GM18502 (cell line): ENCODE measurements around the gene SMC6.

Experiments
- ATAC-seq: cut with Tn5 transposase; IDR thresholded peaks from one replicate; pipeline ENCODE4 v1.9.1; 2021; ENCODE audit warnings: mild to moderate bottlenecking; ENCODE audit not compliant: unreplicated experiment, poor library complexity

SMC6 gene

DNA sequence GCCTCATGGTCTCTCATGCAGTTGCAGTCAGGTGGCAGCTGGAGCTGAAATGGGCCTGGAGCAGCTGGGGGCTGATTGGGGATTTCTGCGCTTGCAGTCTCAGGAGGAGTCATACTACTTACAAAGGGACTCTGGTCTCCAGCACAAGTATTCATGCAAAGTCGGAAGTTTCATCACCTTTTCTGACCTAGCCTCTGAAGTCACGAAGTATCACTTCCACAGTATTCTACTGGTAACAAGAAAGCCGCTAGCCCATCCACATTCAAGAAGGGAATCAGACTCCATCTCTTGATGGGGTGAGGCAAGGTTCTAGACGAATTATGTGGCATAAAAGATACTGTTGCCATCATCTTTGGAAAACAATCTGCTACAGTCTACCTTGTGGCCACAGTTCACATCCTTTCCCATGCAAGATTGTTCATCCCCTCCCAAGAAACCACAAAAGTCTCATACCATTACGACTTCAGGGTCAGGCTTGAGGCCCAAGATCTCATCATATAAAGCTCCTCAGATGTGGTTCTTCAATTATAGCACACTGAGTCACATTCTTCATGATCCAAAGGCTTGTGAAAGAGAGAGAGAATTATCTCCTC lies 95.3 kb downstream of the SMC6 start:
- peak; percentile 53 for ATAC-seq

- no peak for ATAC-seq
Observed at GRCh38 chr2:17657759-17658158, 95.9 kb downstream of the SMC6 start.

DNA sequence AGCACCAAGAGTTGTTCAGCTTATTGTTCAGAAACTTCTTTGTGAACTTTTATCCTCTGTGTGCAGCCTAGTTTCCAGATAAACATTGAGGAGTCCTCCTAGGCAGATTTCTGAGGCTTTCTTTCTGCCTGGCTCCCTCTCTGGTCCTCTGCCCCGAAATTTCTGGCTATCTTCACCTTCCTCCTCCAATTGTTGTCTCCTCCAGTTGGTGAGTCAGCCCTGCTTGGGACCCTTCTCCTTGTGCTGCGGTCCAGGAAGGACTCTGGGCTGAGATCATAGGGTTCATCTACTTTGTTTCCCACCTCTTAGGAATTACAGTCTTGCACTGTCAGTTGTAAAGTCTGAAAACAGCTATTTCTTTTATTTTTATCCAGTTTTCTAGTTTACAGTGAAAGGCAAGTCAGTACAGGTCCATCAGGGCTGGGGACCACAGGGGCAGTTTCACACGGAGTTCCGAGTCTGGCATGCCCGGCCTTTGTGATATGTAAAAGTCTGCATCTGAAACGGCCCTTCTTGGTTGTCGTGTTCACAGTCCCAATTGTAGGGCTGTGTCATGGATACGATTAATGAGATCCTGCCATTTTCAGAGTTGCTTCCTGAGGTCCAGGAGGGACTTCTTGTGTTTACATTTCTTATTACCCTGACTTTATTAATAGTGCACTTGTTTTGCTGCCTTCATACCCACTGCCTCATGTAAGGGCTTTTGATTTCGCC lies 100.8 kb downstream of the SMC6 start:
- no peak for ATAC-seq

GRCh38 chr2:17649026-17649425 lies 104.6 kb downstream of the SMC6 start:
- ATAC-seq, result no peak

DNA sequence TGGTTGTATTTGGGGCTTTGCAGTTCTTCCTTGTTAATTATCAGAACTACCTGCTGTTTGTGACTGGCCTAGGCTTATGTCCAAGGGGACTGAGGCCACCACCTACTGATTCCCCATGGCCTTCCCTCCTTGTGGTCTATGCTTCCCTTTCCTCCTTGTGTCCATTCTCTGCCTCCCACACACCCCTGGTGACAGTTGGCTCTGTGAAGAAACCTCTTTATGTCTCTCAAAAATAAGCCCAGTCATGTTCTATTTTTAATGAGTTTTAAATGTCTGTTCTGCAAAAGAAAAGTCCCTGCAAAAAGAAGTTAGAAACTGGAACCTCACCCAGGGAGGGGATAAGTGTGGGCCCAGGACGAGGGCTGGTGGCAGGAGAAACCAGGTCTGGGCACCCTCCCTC lies 105.0 kb downstream of the SMC6 start:
- ATAC-seq, result no peak

DNA sequence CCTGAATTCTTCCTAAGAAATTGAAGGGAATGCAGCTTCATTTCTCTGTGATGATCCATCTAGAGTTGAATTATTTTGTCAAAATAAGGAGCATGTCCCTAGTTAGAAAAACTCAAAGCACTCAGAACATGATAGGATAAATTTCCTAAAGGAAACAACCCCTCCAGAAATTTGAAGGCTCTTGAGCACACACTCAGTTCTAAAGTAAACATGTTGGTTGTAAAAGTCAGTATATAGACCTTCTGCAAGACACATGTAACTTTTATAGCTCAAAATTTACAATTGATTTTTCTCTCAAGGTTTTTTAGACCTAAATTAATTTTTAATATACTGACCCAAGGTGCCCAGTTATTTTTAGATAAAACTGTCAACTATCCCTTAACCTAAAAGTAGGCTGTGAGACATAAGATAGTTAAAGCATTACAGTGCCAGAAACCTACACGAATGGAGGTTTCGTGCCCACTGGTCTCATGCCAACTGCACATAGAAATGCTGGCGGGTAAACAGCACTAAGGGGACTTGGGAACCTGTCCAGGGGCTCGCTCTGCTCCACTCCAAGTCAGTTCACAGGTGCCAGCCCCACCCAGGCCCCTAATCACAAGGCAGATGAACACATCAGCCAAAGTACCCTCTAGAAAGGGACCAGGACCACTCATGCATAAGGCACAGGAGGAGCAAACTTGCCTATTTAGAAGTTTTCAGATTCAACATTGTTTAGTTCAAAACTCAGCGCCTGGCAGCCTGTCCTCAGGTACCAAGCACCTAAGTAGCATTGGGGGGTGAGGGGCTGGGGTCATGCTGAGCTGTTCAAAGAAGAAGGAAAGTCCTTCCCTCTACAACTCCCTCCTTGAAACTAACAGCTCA lies 106.5 kb downstream of the SMC6 start:
- no peak for ATAC-seq

- peak; percentile 88 for ATAC-seq
Observed at GRCh38 chr2:17646081-17646554, 107.5 kb downstream of the SMC6 start.

- no peak for ATAC-seq
Observed at GRCh38 chr2:17644997-17645720, 108.5 kb downstream of the SMC6 start.

GRCh38 chr2:17643031-17643615 lies 110.5 kb downstream of the SMC6 start:
- ATAC-seq, result no peak

GRCh38 chr2:17640406-17640805 lies 113.2 kb downstream of the SMC6 start:
- ATAC-seq, result no peak

DNA sequence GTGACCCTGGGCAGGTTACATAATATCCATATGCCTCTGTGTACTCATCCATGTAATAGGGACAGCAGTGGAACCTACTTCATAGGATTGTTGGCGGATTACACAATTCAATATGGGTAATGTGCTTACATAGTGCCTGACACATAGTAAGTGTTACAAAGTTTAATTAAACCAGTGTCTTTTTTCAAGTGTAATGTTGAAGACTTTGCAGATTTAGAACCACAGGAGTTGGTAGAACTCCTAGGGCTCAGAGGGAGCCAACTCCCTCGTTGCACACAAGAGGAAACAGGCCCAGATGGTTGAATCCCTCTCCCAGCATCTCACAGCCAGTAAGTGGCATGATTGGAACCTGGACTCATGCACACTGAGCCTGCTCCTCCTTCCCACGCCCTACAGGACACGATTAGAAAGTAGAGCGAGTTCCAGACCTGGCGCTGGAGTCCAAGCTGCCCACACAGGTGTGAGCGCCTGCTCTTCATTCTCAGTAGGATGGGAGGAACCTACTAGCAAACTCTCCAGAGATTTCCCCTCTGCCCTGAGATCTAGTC lies 115.3 kb downstream of the SMC6 start:
- ATAC-seq, result no peak

- ATAC-seq, result no peak
Observed at GRCh38 chr2:17637131-17637906, 116.3 kb downstream of the SMC6 start.

GRCh38 chr2:17636257-17636656 lies 117.4 kb downstream of the SMC6 start:
- no peak for ATAC-seq

DNA sequence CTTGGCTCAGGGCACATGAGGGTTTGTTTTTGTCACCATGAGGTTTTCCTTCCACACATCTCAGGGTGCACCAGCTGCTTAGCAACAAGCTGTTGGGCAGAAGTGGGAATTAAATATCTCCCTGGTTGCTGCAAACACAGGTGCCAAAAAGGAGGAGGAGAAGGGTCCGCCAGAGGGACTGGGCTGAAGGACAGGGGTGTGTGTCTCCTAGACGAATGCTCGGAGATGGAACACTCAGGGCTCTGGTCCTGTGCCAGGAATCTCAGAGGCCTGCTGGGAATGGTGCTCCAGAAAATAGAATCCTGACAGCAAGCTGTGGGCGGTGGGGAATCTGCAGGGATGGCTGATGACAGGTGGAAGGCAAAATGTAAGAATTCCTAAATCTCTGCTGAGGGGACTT lies 118.6 kb downstream of the SMC6 start:
- no peak for ATAC-seq

DNA sequence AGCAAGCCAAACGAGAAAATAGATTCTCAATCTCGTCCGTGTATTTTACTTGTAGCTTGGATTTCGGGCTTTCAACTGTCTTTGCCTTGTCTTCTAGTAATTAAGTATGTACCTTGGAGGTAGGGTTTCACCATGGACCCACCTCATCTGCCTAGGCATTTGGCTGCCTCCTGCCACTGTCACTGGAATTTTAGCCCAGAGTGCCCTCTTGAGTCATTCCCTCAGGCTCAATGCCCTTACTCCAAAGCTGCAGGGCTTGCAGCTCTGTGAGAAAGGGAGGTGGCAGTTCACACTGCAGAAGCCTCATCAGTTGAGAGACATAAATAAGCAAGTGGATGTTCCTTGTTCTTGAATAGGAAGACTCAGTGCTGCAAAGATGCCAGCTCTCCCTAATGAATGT lies 123.5 kb downstream of the SMC6 start:
- ATAC-seq, result no peak

GRCh38 chr2:17628349-17629261 lies 125.0 kb downstream of the SMC6 start:
- peak; percentile 56 for ATAC-seq

DNA sequence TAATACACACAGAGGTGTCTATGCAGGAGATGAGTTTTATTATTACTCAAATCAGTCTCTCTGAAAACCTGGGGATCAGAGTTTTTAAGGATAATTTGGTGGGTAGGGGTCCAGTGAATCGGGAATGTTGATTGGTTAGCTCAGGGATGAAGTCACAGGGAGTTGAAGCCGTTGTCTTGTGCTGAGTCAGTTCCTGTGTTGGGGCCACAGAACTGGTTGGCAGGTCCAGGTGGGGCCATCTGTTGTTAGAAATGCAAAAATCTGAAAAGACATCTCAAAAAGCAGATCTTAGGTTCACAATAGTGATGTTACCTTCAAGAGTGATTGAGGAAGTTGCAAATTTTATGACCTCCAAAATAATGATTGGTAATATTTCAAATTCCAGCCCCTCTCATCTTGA lies 126.2 kb downstream of the SMC6 start:
- no peak for ATAC-seq

DNA sequence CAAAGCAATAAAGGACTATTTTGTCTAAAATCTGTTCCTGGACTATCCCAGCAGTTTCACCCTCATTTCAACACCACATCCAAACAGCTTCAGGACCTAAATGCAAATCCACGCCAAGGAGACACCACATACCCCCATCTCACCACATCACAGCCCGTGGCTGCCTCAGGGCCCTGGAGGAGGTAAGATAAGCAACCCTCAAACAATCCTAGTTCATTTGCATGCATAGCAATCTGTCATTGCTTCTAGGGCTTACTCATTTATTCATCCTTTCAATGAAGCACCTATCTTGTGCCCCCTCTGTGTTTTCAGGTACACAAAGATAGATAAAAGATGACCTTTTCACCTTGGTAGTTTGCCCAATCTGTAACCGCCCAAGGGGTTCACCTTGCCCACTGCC lies 126.6 kb downstream of the SMC6 start:
- ATAC-seq, result peak; percentile 44
